HL-60 (cell line): ENCODE measurements around the gene MTMR12.

Experiments
- CTCF ChIP-seq: IDR thresholded peaks from one replicate; pipeline ENCODE4 v1.5.1; 2011; ENCODE audit warnings: low read length, control low read depth, inconsistent platforms; ENCODE audit not compliant: insufficient read depth
- GABPA ChIP-seq: IDR thresholded peaks from 2 replicates; pipeline ENCODE4 v1.6.1; 2012; ENCODE audit warnings: low read depth
- POLR2AphosphoS5 ChIP-seq: IDR thresholded peaks from 2 replicates; pipeline ENCODE4 v1.6.1; 2012; ENCODE audit warnings: low read depth
- REST ChIP-seq: IDR thresholded peaks from 2 replicates; pipeline ENCODE4 v1.6.1; 2012; ENCODE audit warnings: low read depth; ENCODE audit not compliant: insufficient replicate concordance

- TF ChIP-seq CTCF (no peak), POLR2AphosphoS5 (no peak), GABPA (no peak), REST (no peak)
Observed at GRCh38 chr5:32228816-32229215, 83.9 kb downstream of the MTMR12 start.
